Measurements from ENCODE around the gene NELFB. TPM values are rescaled to one million over a fixed set of nuclear protein-coding genes. Genes with fewer than 3 reads are reported as not detected.

NELFB gene
- total RNA-seq, 1 donor from 2014 or later = 33.9 TPM

- Histone ChIP-seq H3K4me3 (ENCODE audit: low read length in 3 of 3) (peak overlapping the region; percentile 38 to 64 (median 58)), H3K27ac (ENCODE audit: low read depth, low read length) (peak overlapping the region; percentile 25), H3K9me3 (ENCODE audit: control insufficient read depth in 3 of 3, low read length in 3 of 3) (no peaks in the 10 kb centered on the region), H3K9ac (ENCODE audit: low read depth in 1 of 3, low read length in 3 of 3) (peak overlapping the region; percentile 2 to 80 (median 69)), H3K4me1 (ENCODE audit: control insufficient read depth in 3 of 3, insufficient read depth in 3 of 3, low read length in 3 of 3) (peaks cover 8 to 27% (median 16%) of the 10 kb centered on the region in 3 donors), H3K36me3 (ENCODE audit: control insufficient read depth in 3 of 3, insufficient read depth in 3 of 3, low read length in 3 of 3) (peaks cover 0 to 2% (median 0%) of the 10 kb centered on the region in 3 donors), H3K27me3 (ENCODE audit: control insufficient read depth in 3 of 3, insufficient read depth in 3 of 3, low read length in 3 of 3) (no peaks in the 10 kb centered on the region)
Observed at GRCh38 chr9:137217276-137218211, 37.6 kb upstream of the NELFB start.

GRCh38 chr9:137218212-137218753 is 36.8 kb upstream of the NELFB start:
- Histone ChIP-seq H3K4me1 (ENCODE audit: control insufficient read depth in 3 of 3, insufficient read depth in 3 of 3, low read length in 3 of 3) (peaks cover 14 to 34% (median 22%) of the 10 kb centered on the region in 3 donors), H3K27ac (ENCODE audit: low read depth, low read length) (no peak overlapping the region), H3K4me3 (ENCODE audit: low read length in 3 of 3) (peak overlapping the region in 1 of 3 donors; percentile 58), H3K27me3 (ENCODE audit: control insufficient read depth in 3 of 3, insufficient read depth in 3 of 3, low read length in 3 of 3) (no peaks in the 10 kb centered on the region), H3K9me3 (ENCODE audit: control insufficient read depth in 3 of 3, low read length in 3 of 3) (no peaks in the 10 kb centered on the region), H3K9ac (ENCODE audit: low read depth in 1 of 3, low read length in 3 of 3) (peak overlapping the region in 2 of 3 donors; percentile 8 to 80), H3K36me3 (ENCODE audit: control insufficient read depth in 3 of 3, insufficient read depth in 3 of 3, low read length in 3 of 3) (peaks cover 0 to 2% (median 0%) of the 10 kb centered on the region in 3 donors)

GRCh38 chr9:137218754-137219271 is 36.3 kb upstream of the NELFB start:
- Histone ChIP-seq H3K9ac (ENCODE audit: low read depth in 1 of 3, low read length in 3 of 3) (peak overlapping the region in 2 of 3 donors; percentile 8 to 80), H3K36me3 (ENCODE audit: control insufficient read depth in 3 of 3, insufficient read depth in 3 of 3, low read length in 3 of 3) (peaks cover 0 to 2% (median 0%) of the 10 kb centered on the region in 3 donors), H3K27me3 (ENCODE audit: control insufficient read depth in 3 of 3, insufficient read depth in 3 of 3, low read length in 3 of 3) (no peaks in the 10 kb centered on the region), H3K4me1 (ENCODE audit: control insufficient read depth in 3 of 3, insufficient read depth in 3 of 3, low read length in 3 of 3) (peaks cover 16 to 34% (median 22%) of the 10 kb centered on the region in 3 donors), H3K27ac (ENCODE audit: low read depth, low read length) (no peak overlapping the region), H3K9me3 (ENCODE audit: control insufficient read depth in 3 of 3, low read length in 3 of 3) (no peaks in the 10 kb centered on the region), H3K4me3 (ENCODE audit: low read length in 3 of 3) (no peak overlapping the region)

- H3K9ac ChIP-seq (ENCODE audit: low read depth in 1 of 3, low read length in 3 of 3) = no peak overlapping the region
- H3K9me3 ChIP-seq (ENCODE audit: control insufficient read depth in 3 of 3, low read length in 3 of 3) = no peaks in the 10 kb centered on the region
- peaks cover 20 to 43% (median 27%) of the 10 kb centered on the region in 3 donors for H3K4me1 ChIP-seq (ENCODE audit: control insufficient read depth in 3 of 3, insufficient read depth in 3 of 3, low read length in 3 of 3)
- H3K4me3 ChIP-seq (ENCODE audit: low read length in 3 of 3) = no peak overlapping the region
- no peak overlapping the region for H3K27ac ChIP-seq (ENCODE audit: low read depth, low read length)
- H3K36me3 ChIP-seq (ENCODE audit: control insufficient read depth in 3 of 3, insufficient read depth in 3 of 3, low read length in 3 of 3) = peaks cover 0 to 2% (median 0%) of the 10 kb centered on the region in 3 donors
- no peaks in the 10 kb centered on the region for H3K27me3 ChIP-seq (ENCODE audit: control insufficient read depth in 3 of 3, insufficient read depth in 3 of 3, low read length in 3 of 3)
Observed at GRCh38 chr9:137219757-137220316, 35.3 kb upstream of the NELFB start.

- Histone ChIP-seq H3K4me3 (ENCODE audit: low read length in 3 of 3) (no peak overlapping the region), H3K27ac (ENCODE audit: low read depth, low read length) (no peak overlapping the region), H3K27me3 (ENCODE audit: control insufficient read depth in 3 of 3, insufficient read depth in 3 of 3, low read length in 3 of 3) (no peaks in the 10 kb centered on the region), H3K36me3 (ENCODE audit: control insufficient read depth in 3 of 3, insufficient read depth in 3 of 3, low read length in 3 of 3) (peaks cover 0 to 2% (median 0%) of the 10 kb centered on the region in 3 donors), H3K9me3 (ENCODE audit: control insufficient read depth in 3 of 3, low read length in 3 of 3) (no peaks in the 10 kb centered on the region), H3K9ac (ENCODE audit: low read depth in 1 of 3, low read length in 3 of 3) (no peak overlapping the region), H3K4me1 (ENCODE audit: control insufficient read depth in 3 of 3, insufficient read depth in 3 of 3, low read length in 3 of 3) (peaks cover 20 to 43% (median 27%) of the 10 kb centered on the region in 3 donors)
Observed at GRCh38 chr9:137220317-137221094, 34.6 kb upstream of the NELFB start.

- H3K4me1 ChIP-seq (ENCODE audit: control insufficient read depth in 3 of 3, insufficient read depth in 3 of 3, low read length in 3 of 3) = peaks cover 20 to 43% (median 27%) of the 10 kb centered on the region in 3 donors
- no peaks in the 10 kb centered on the region for H3K36me3 ChIP-seq (ENCODE audit: control insufficient read depth in 3 of 3, insufficient read depth in 3 of 3, low read length in 3 of 3)
- no peak overlapping the region for H3K9ac ChIP-seq (ENCODE audit: low read depth in 1 of 3, low read length in 3 of 3)
- H3K4me3 ChIP-seq (ENCODE audit: low read length in 3 of 3) = no peak overlapping the region
- H3K9me3 ChIP-seq (ENCODE audit: control insufficient read depth in 3 of 3, low read length in 3 of 3) = no peaks in the 10 kb centered on the region
- H3K27ac ChIP-seq (ENCODE audit: low read depth, low read length) = no peak overlapping the region
- peaks cover 0 to 2% (median under 1%) of the 10 kb centered on the region in 3 donors for H3K27me3 ChIP-seq (ENCODE audit: control insufficient read depth in 3 of 3, insufficient read depth in 3 of 3, low read length in 3 of 3)
Observed at GRCh38 chr9:137221095-137221505, 34.0 kb upstream of the NELFB start.

GRCh38 chr9:137221506-137222111 is 33.5 kb upstream of the NELFB start:
- Histone ChIP-seq H3K9ac (ENCODE audit: low read depth in 1 of 3, low read length in 3 of 3) (peak overlapping the region in 1 of 3 donors; percentile 60), H3K27ac (ENCODE audit: low read depth, low read length) (no peak overlapping the region), H3K36me3 (ENCODE audit: control insufficient read depth in 3 of 3, insufficient read depth in 3 of 3, low read length in 3 of 3) (no peaks in the 10 kb centered on the region), H3K4me1 (ENCODE audit: control insufficient read depth in 3 of 3, insufficient read depth in 3 of 3, low read length in 3 of 3) (peaks cover 20 to 42% (median 26%) of the 10 kb centered on the region in 3 donors), H3K27me3 (ENCODE audit: control insufficient read depth in 3 of 3, insufficient read depth in 3 of 3, low read length in 3 of 3) (peaks cover 4 to 7% (median 5%) of the 10 kb centered on the region in 3 donors), H3K4me3 (ENCODE audit: low read length in 3 of 3) (peak overlapping the region; percentile 22 to 36 (median 30)), H3K9me3 (ENCODE audit: control insufficient read depth in 3 of 3, low read length in 3 of 3) (no peaks in the 10 kb centered on the region)

- H3K9me3 ChIP-seq (ENCODE audit: control insufficient read depth in 3 of 3, low read length in 3 of 3) = no peaks in the 10 kb centered on the region
- H3K4me3 ChIP-seq (ENCODE audit: low read length in 3 of 3) = peak within 1 kb of the TSS; percentile 68 to 89 (median 89)
- H3K27me3 ChIP-seq (ENCODE audit: control insufficient read depth in 3 of 3, insufficient read depth in 3 of 3, low read length in 3 of 3) = peaks cover 11 to 13% (median 11%) of the 10 kb centered on the region in 3 donors
- H3K9ac ChIP-seq (ENCODE audit: low read depth in 1 of 3, low read length in 3 of 3) = peak within 1 kb of the TSS; percentile 80 to 90 (median 86)
- no peaks in the 10 kb centered on the region for H3K36me3 ChIP-seq (ENCODE audit: control insufficient read depth in 3 of 3, insufficient read depth in 3 of 3, low read length in 3 of 3)
- H3K4me1 ChIP-seq (ENCODE audit: control insufficient read depth in 3 of 3, insufficient read depth in 3 of 3, low read length in 3 of 3) = peaks cover 17 to 39% (median 19%) of the 10 kb centered on the region in 3 donors
- H3K27ac ChIP-seq (ENCODE audit: low read depth, low read length) = peak within 1 kb of the TSS; percentile 90
Observed at GRCh38 chr9:137222190-137223077, 32.7 kb upstream of the NELFB start, which contains the start of gene RNF208. RNF208 (minus strand) TSS chr9:137222240; CDS start chr9:137221212, 1,028 bp downstream.
